Calu3 (cell line): ENCODE results near the gene RSPH1. TPM values are rescaled to one million over a fixed set of nuclear protein-coding genes. Genes with fewer than 3 reads are reported as not detected.

Source experiments
- BruUV-seq: library from RNA; stranded (reverse); fragments of 400-500 nt; replicated peaks from 2 replicates; lab custom pipeline; 2021; lab: Mats Ljungman, UMichigan
- CTCF ChIA-PET: fragments of 300-600 bp; sonication (Branson Sonifier 250); formaldehyde crosslinking; loops from one replicate; lab custom pipeline; 2022; ENCODE audit warnings: antibody characterized with exemption; lab: Charles Lee
- DNase-seq: peaks from one replicate; pipeline ENCODE4 v3.0.0; 2022
- H3K27ac Mint-ChIP-seq: one replicate; pipeline ENCODE4 v1.8.0; 2022; ENCODE audit warnings: mixed read lengths; ENCODE audit not compliant: unreplicated experiment
- H3K27me3 Mint-ChIP-seq: one replicate; pipeline ENCODE4 v1.8.0; 2022; ENCODE audit warnings: mixed read lengths; ENCODE audit not compliant: unreplicated experiment
- H3K36me3 Mint-ChIP-seq: one replicate; pipeline ENCODE4 v1.8.0; 2022; ENCODE audit warnings: mild to moderate bottlenecking, moderate library complexity, mixed read lengths; ENCODE audit not compliant: insufficient read depth, unreplicated experiment
- H3K4me1 Mint-ChIP-seq: one replicate; pipeline ENCODE4 v1.8.0; 2022; ENCODE audit warnings: mild to moderate bottlenecking, low read depth, mixed read lengths; ENCODE audit not compliant: unreplicated experiment
- H3K4me3 Mint-ChIP-seq: one replicate; pipeline ENCODE4 v1.8.0; 2022; ENCODE audit warnings: mild to moderate bottlenecking, low read depth, moderate library complexity, mixed read lengths; ENCODE audit not compliant: unreplicated experiment
- H3K9me3 Mint-ChIP-seq: one replicate; pipeline ENCODE4 v1.8.0; 2022; ENCODE audit warnings: low read depth, mixed read lengths; ENCODE audit not compliant: unreplicated experiment
- CTCF ChIP-seq: fragments of 200-600 bp; IDR thresholded peaks from one replicate; pipeline ENCODE4 v1.8.0; 2022; ENCODE audit warnings: antibody characterized with exemption; ENCODE audit not compliant: unreplicated experiment
- intact Hi-C: fragments of 100-400 bp; cut with micrococcal nuclease; formaldehyde crosslinking; loops from one replicate; pipeline ENCODE4 v1.10.0; 2022; ENCODE audit not compliant: unreplicated experiment
- total RNA-seq: library from RNA; stranded (reverse); gene quantifications from 2 replicates; pipeline ENCODE4 v1.2.3, GENCODE V29; 2022

Gene RSPH1
- total RNA-seq, 1 experiment from 2014 or later = 2.2 TPM

GRCh38 chr21:42423685-42424084, 72.3 kb downstream of the RSPH1 start:
- no TSS peak for BruUV-seq
- H3K27me3 Mint-ChIP-seq = peaks cover 17% of the 10 kb centered on the region
- H3K9me3 Mint-ChIP-seq = no peaks in the 10 kb centered on the region
- no peak overlapping the region for H3K4me3 Mint-ChIP-seq
- intact Hi-C loops = no loop called here
- no peak overlapping the region for H3K27ac Mint-ChIP-seq
- CTCF ChIA-PET = no interaction called here
- no peak for DNase-seq
- H3K4me1 Mint-ChIP-seq = no peaks in the 10 kb centered on the region
- no peaks in the 10 kb centered on the region for H3K36me3 Mint-ChIP-seq
- no peak for TF ChIP-seq CTCF

- no TSS peak for BruUV-seq
- CTCF ChIA-PET = no interaction called here
- H3K36me3 Mint-ChIP-seq = no peaks in the 10 kb centered on the region
- H3K4me1 Mint-ChIP-seq = no peaks in the 10 kb centered on the region
- DNase-seq = no peak
- intact Hi-C loops = no loop called here
- H3K27me3 Mint-ChIP-seq = peaks cover 17% of the 10 kb centered on the region
- H3K27ac Mint-ChIP-seq = no peak overlapping the region
- no peak for TF ChIP-seq CTCF
- H3K4me3 Mint-ChIP-seq = no peak overlapping the region
- H3K9me3 Mint-ChIP-seq = no peaks in the 10 kb centered on the region
These were observed 72.8 kb downstream of the RSPH1 start for GRCh38 chr21:42423197-42423675.

Other genes starting within 250 kb of the RSPH1 start
- gene TFF3, start 180.8 kb downstream of the RSPH1 start, total RNA-seq = not detected in 2 replicates
- 0.59 TPM in 1 of 2 replicates, not detected in the other for gene TFF2, start 145.2 kb downstream of the RSPH1 start, total RNA-seq
- gene TFF1, start 129.7 kb downstream of the RSPH1 start, total RNA-seq = 0.76 TPM in 1 of 2 replicates, not detected in the other
- 10.3 and 14.0 TPM in 2 replicates for gene TMPRSS3, start 100.2 kb downstream of the RSPH1 start, total RNA-seq
- not detected in 2 replicates for gene UBASH3A, start 92.3 kb downstream of the RSPH1 start, total RNA-seq
- 24.9 and 30.9 TPM in 2 replicates for gene SLC37A1, start 17.6 kb upstream of the RSPH1 start, total RNA-seq
- 10.9 and 14.3 TPM in 2 replicates for gene PDE9A, start 157.4 kb upstream of the RSPH1 start, total RNA-seq